KMS-11 (cell line): Measurements from ENCODE around the gene LMNA.

Source experiments
- H2AFZ ChIP-seq: fragments of 200-600 bp; sonication (generic); 2 replicates; pipeline ENCODE4 v1.6.1; 2016; ENCODE audit warnings: antibody characterized with exemption, mixed run types, low read depth
- H3K27ac ChIP-seq: fragments of 200-600 bp; sonication (generic); 2 replicates; pipeline ENCODE4 v1.6.1; 2016; ENCODE audit warnings: mild to moderate bottlenecking, mixed run types
- H3K27me3 ChIP-seq: fragments of 200-600 bp; sonication (generic); 2 replicates; pipeline ENCODE4 v1.6.1; 2017; ENCODE audit warnings: mild to moderate bottlenecking, low read depth, mixed run types, moderate library complexity; ENCODE audit not compliant: insufficient read depth
- H3K36me3 ChIP-seq: fragments of 200-600 bp; sonication (generic); 2 replicates; pipeline ENCODE4 v1.6.1; 2017; ENCODE audit warnings: mild to moderate bottlenecking, mixed run types; ENCODE audit not compliant: insufficient read depth
- H3K4me1 ChIP-seq: fragments of 200-600 bp; sonication (generic); 2 replicates; pipeline ENCODE4 v1.6.1; 2016; ENCODE audit warnings: mild to moderate bottlenecking, low read depth, mixed run types; ENCODE audit not compliant: poor library complexity, severe bottlenecking
- H3K4me2 ChIP-seq: fragments of 200-600 bp; sonication (generic); 2 replicates; pipeline ENCODE4 v1.7.0; 2016; ENCODE audit warnings: mild to moderate bottlenecking, mixed run types
- H3K4me3 ChIP-seq: fragments of 200-600 bp; sonication (generic); IDR thresholded peaks from 2 replicates; pipeline ENCODE4 v1.6.1; 2017; ENCODE audit warnings: low read depth, low read length, mixed read lengths; ENCODE audit not compliant: insufficient read depth
- H3K79me2 ChIP-seq: fragments of 200-600 bp; sonication (generic); 2 replicates; pipeline ENCODE4 v1.6.1; 2016; ENCODE audit warnings: low read depth, mixed run types; ENCODE audit not compliant: insufficient read depth
- H3K9ac ChIP-seq: fragments of 200-600 bp; sonication (generic); 2 replicates; pipeline ENCODE4 v1.6.1; 2016; ENCODE audit warnings: mild to moderate bottlenecking, mixed run types
- H4K20me1 ChIP-seq: fragments of 200-600 bp; sonication (generic); 2 replicates; pipeline ENCODE4 v1.6.1; 2016; ENCODE audit warnings: mild to moderate bottlenecking, mixed run types; ENCODE audit not compliant: insufficient read depth
- TF ChIP-seq, protein P1 (sequence below): fragments of 200-600 bp; sonication (generic); conservative IDR thresholded peaks from 2 replicates; pipeline ENCODE4 v1.6.1; 2017; ENCODE audit warnings: low read depth, mild to moderate bottlenecking, antibody characterized with exemption, low read length, moderate library complexity, mixed read lengths

LMNA gene

DNA sequence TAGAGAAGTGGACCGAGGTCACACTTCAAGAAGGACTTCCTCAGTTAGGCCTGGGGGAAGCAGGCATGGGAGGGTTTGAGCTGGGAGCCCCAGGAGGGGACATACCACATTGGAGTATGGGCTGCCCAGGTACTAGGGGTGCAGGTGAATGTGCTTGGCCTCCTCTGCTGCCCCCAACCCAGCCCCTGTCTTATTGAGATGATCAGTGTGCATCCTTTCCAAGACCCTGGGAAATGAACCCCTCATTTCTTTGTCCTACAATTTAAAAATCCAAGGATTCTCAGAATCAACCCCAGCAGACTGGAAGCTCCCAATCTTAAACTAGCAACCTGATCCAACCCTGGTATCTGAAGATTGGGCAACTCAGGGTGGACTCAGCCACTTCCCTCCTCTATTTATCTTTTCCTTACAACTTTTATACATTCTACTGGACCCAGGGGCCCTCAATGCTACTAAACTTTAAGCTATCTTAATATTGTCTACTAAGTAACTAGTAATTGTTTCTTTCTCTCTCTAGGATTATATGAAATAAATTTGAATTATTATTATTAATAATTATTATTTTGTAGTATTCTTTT is 41.3 kb upstream of the LMNA start:
- Histone ChIP-seq H3K4me2 (no peak overlapping the region), H3K4me1 (no peaks in the 10 kb centered on the region), H3K36me3 (no peaks in the 10 kb centered on the region), H4K20me1 (no peaks in the 10 kb centered on the region), H2AFZ (no peak overlapping the region), H3K27me3 (no peaks in the 10 kb centered on the region), H3K79me2 (no peaks in the 10 kb centered on the region), H3K9ac (no peak overlapping the region), H3K4me3 (no peak overlapping the region), H3K27ac (no peak overlapping the region)
- TF ChIP-seq, protein P1, sequence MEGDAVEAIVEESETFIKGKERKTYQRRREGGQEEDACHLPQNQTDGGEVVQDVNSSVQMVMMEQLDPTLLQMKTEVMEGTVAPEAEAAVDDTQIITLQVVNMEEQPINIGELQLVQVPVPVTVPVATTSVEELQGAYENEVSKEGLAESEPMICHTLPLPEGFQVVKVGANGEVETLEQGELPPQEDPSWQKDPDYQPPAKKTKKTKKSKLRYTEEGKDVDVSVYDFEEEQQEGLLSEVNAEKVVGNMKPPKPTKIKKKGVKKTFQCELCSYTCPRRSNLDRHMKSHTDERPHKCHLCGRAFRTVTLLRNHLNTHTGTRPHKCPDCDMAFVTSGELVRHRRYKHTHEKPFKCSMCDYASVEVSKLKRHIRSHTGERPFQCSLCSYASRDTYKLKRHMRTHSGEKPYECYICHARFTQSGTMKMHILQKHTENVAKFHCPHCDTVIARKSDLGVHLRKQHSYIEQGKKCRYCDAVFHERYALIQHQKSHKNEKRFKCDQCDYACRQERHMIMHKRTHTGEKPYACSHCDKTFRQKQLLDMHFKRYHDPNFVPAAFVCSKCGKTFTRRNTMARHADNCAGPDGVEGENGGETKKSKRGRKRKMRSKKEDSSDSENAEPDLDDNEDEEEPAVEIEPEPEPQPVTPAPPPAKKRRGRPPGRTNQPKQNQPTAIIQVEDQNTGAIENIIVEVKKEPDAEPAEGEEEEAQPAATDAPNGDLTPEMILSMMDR: no peak

DNA sequence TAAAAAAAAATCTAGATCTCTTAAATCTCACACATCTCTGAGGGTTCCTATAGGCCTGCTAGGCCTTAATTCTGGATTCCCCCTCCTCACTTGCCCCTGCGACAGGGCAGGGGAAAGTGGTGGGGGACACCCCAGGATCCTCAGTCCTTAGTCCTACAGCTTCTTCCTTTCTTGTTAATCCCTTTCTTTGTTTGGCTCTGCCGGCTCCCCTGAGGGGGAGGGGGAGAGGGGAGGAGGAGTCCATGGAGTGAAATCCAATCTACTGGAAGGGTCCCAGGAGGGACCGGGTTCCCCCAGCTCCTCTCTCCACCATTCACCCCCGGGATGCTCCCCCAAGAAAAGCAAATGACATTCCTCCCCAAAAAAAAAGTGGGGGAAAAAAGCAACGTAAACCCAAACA is 40.8 kb upstream of the LMNA start:
- no peaks in the 10 kb centered on the region for H3K4me1 ChIP-seq
- H3K9ac ChIP-seq: no peak overlapping the region
- no peak overlapping the region for H3K4me3 ChIP-seq
- no peaks in the 10 kb centered on the region for H3K79me2 ChIP-seq
- no peaks in the 10 kb centered on the region for H3K27me3 ChIP-seq
- H3K27ac ChIP-seq: no peak overlapping the region
- no peak overlapping the region for H2AFZ ChIP-seq
- H3K4me2 ChIP-seq: no peak overlapping the region
- TF ChIP-seq, protein P1: no peak
- no peaks in the 10 kb centered on the region for H3K36me3 ChIP-seq
- no peaks in the 10 kb centered on the region for H4K20me1 ChIP-seq

DNA sequence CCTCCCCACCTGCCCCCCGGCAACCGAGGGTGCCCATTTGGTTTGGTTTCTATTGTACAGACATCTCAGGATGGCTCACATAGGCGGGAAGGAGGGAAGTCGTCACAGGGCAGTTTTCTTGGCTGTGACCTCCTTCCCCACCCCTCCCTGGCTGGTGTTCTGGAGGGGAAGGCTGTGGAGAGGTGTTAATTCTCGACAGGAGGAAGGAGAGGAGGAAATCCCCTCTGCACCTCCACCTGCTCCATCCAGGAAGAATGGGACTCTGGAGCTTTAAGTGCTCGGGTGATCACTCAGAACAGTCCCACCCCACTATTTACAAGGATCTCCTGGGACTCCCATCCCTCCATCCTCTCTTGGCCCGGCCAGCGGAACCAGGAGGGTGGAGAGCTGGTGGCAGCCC is 39.9 kb upstream of the LMNA start:
- no peak overlapping the region for H3K4me2 ChIP-seq
- H3K79me2 ChIP-seq: no peaks in the 10 kb centered on the region
- H3K27me3 ChIP-seq: no peaks in the 10 kb centered on the region
- no peak overlapping the region for H2AFZ ChIP-seq
- no peak overlapping the region for H3K27ac ChIP-seq
- no peaks in the 10 kb centered on the region for H4K20me1 ChIP-seq
- no peaks in the 10 kb centered on the region for H3K36me3 ChIP-seq
- H3K4me1 ChIP-seq: no peaks in the 10 kb centered on the region
- TF ChIP-seq, protein P1: no peak
- H3K4me3 ChIP-seq: no peak overlapping the region
- H3K9ac ChIP-seq: no peak overlapping the region

DNA sequence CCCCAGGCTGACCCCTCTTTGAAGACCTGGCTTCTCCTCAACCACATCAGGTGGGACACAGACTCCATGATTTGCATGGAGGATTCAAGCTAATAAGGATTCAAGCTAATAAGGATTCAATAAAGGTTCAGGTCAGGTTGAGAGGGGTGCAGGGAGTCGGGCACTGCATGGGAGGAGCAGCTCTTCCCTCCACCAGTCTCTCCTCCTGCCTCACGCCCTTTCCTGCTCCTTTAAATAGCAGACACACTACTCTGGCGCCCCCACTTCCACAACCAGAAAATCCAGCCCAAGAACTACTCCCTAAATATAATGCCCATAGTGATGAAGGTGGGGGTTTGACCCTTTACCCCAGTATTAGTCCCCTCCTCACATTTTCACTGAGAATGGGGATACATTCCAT is 39.3 kb upstream of the LMNA start:
- Histone ChIP-seq H3K4me3 (no peak overlapping the region), H4K20me1 (no peaks in the 10 kb centered on the region), H2AFZ (no peak overlapping the region), H3K79me2 (no peaks in the 10 kb centered on the region), H3K27me3 (no peaks in the 10 kb centered on the region), H3K4me1 (no peaks in the 10 kb centered on the region), H3K4me2 (no peak overlapping the region), H3K9ac (no peak overlapping the region), H3K36me3 (no peaks in the 10 kb centered on the region), H3K27ac (no peak overlapping the region)
- TF ChIP-seq, protein P1: no peak
